Stimulated activated CD8-positive, alpha-beta memory T cell treated with anti-CD3 and anti-CD28 coated beads, Interleukin-15, amount 100 ng/mL, for 4 hours (primary cell): ENCODE measurements around the gene HAUS2.

Experiments used
- DNase-seq, 2 donors: peaks; one replicate each; pipeline ENCODE4 v3.0.0-alpha.2; 2020; ENCODE audit warnings: low read depth in 2 of 2

The HAUS2 gene

DNA sequence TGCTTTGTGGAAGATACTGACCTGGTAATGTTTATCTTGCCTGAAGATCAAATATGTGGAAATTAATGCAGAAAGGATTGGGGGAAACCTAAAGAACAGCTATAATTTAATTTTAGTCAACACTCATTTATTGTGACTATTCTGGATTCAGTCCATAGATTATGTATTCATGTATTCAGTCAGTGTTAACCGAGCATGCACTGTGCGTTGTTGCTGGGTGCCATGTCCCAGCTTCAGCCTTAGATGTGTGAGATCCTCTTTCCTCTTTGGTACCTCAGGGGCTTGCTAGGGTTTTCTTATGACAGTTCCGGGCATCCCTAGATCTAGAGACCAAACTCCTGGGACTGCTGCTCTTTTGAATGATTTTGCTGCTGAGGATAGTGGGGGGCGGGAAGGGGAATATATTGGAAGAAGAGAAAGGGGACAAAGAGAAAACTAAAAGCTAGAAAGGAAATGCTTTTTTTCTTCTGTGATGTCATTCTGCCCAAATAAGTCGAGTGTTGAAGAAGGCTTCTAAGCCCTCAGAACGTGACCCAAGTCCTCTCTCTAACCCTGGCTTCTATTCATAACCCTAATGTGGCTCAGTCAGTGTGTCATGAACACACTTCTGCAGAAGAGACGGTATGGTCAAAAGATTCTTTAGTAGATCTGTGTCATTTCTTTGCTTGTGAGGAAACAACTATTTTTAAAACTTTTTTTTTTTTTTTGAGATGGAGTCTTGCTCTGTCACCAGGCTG is 60.3 kb downstream of the HAUS2 start:
- DNase-seq: no peak

DNA sequence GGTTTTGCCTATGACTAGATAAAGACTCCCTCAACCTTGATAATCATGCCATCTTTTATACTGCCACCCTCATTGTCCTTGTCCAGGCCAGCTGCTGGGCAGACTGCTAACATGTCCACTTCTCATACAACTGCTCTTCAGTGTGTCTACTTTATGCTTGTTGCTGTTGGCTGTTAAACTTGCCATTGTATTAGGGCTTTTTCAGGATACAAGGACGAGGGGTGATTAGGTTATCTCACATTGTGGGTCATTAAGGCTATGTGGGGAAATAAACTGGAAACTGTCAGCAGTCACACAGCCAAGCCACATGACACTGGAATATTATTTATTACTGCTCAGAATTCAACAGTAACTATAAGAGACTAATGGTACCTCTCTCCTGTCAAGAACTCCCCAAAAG is 62.9 kb downstream of the HAUS2 start:
- no peak for DNase-seq

DNA sequence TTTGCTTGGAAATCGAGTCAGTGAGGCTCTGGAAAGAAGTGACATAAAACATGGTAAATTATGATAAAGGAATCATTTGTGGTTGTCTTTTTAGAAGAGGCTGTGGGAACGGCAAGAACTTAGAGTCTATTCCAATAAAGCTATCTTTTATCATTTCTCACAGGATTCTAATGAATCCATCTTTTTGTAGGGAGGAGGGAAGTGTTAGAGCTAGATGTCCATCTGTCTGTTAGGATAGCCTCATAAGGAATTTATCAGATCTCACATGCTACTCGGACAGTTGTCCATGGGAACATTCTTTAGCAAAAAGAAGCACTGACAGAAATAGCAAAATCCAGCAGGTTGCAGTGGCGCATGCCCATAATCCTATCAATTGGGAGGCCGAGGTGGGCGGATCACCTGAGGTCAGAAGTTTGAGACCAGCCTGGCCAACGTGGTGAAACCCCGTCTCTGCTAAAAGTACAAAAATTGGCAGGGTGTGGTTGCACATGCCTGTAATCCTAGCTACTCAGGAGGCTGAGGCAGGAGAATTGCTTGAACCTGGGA is 63.8 kb downstream of the HAUS2 start:
- DNase-seq: no peak

DNA sequence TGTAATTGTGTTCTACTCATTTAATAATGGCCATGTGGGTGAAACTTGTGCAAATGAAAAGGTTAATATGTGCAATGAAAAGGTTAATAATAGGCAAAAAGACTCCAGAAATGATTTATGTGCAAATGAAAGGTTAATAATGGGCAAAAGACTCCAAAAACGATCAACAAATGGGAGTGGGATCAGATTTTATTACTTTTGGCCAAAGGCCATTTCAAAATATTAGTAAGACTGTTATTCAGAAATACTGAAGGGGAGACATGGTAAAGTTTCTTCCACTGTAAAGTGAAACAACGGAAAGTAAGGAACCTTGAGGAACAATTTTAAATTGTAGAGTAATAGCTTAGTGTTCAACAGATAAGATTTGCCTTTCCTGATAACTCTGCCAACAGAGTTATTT is 67.5 kb downstream of the HAUS2 start:
- DNase-seq: no peak
